ENCODE data around the gene MRPS18B. TPM values are rescaled to one million over a fixed set of nuclear protein-coding genes. Genes with fewer than 3 reads are reported as not detected.
A peak's percentile ranks its signal among the peaks of the same experiment; 100 is the strongest.

The MRPS18B gene
- total RNA-seq, 1 experiment from 2014 or later, result 112 TPM

DNA sequence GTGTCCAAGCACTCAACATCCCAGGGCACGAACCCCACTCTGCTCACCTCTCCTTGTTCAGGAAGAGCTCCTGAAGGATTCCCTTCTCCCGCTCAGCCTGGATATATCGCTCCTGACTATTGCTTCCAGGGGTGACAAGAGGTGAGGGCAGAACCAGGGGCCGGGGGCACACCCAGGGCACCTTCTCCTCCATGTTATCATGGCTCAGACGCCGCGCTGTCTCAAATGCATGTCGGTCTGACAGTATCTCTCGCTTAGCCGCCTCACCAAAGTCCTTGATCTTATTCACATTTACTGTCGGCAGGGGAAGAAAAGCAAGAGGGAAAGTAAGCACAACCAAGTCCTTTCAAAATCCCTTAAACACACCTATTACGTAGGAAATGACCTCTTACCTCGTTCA, 13.7 kb upstream of the MRPS18B start:
- TSS peak; percentile 5 for BruUV-seq (replicated peaks)
- peaks cover 60 to 76% of the 10 kb centered on the region in 2 experiments for H3K36me3 ChIP-seq (ENCODE audit: control insufficient read depth in 1 of 2, insufficient read depth in 2 of 2, low read length in 2 of 2)

More for the DNA sequence above, 13.7 kb upstream of the MRPS18B start:
- POLR2A ChIA-PET, result interaction anchor here (1.5 to 2.3 kb wide), 3 partner anchors 9 to 12 kb away, joined by 4 to 7 read pairs (median 6); no protein-coding TSS in a partner anchor
- Histone ChIP-seq H3K4me1 (ENCODE audit: control insufficient read depth in 1 of 2, insufficient read depth in 2 of 2, low read length in 2 of 2) (peaks cover 0 to under 1% of the 10 kb centered on the region in 2 experiments; a peak in 1 of 4 replicates), H4K20me1 (ENCODE audit: insufficient read depth) (0 out of 2 replicates have a peak, but pooled peaks cover 4% of the 10 kb centered on the region), H3K4me2 (ENCODE audit: low read length) (no peak overlapping the region), H3K9me3 (ENCODE audit: control insufficient read depth in 1 of 2, insufficient read depth in 1 of 2, low read depth in 1 of 2, low read length in 2 of 2) (no peaks in the 10 kb centered on the region), H2AFZ (ENCODE audit: low read depth, low read length, poor library complexity, severe bottlenecking) (no peak overlapping the region), H3K9ac (ENCODE audit: low read length) (no peak overlapping the region), H3K4me3 (replicated peaks in 1 of 2; ENCODE audit: low read depth in 1 of 2, low read length in 2 of 2) (no peak overlapping the region), H3K9me2 (ENCODE audit: insufficient read depth) (no peaks in the 10 kb centered on the region), H3K27ac (ENCODE audit: low read depth, low read length) (no peak overlapping the region), H3K79me2 (ENCODE audit: insufficient read depth, low read length) (peaks cover 27% of the 10 kb centered on the region), H3K27me3 (ENCODE audit: insufficient read depth, low read length) (no peaks in the 10 kb centered on the region)
- TF ChIP-seq, protein P1, sequence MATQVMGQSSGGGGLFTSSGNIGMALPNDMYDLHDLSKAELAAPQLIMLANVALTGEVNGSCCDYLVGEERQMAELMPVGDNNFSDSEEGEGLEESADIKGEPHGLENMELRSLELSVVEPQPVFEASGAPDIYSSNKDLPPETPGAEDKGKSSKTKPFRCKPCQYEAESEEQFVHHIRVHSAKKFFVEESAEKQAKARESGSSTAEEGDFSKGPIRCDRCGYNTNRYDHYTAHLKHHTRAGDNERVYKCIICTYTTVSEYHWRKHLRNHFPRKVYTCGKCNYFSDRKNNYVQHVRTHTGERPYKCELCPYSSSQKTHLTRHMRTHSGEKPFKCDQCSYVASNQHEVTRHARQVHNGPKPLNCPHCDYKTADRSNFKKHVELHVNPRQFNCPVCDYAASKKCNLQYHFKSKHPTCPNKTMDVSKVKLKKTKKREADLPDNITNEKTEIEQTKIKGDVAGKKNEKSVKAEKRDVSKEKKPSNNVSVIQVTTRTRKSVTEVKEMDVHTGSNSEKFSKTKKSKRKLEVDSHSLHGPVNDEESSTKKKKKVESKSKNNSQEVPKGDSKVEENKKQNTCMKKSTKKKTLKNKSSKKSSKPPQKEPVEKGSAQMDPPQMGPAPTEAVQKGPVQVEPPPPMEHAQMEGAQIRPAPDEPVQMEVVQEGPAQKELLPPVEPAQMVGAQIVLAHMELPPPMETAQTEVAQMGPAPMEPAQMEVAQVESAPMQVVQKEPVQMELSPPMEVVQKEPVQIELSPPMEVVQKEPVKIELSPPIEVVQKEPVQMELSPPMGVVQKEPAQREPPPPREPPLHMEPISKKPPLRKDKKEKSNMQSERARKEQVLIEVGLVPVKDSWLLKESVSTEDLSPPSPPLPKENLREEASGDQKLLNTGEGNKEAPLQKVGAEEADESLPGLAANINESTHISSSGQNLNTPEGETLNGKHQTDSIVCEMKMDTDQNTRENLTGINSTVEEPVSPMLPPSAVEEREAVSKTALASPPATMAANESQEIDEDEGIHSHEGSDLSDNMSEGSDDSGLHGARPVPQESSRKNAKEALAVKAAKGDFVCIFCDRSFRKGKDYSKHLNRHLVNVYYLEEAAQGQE (IDR thresholded peaks at IDR 0.05; ENCODE audit: low read depth), result no peak
- TF ChIP-seq ZNF274 (IDR thresholded peaks at IDR 0.05; ENCODE audit: low read depth, low read length) (no peak), POLR2AphosphoS5 (IDR thresholded peaks at IDR 0.05; ENCODE audit: low read depth, low read length) (no peak), YY1 (IDR thresholded peaks at IDR 0.05; ENCODE audit: extremely low read depth, insufficient replicate concordance, low read depth, low read length) (no peak), EZH2 (IDR thresholded peaks at IDR 0.05) (no peak), RAD21 (IDR thresholded peaks at IDR 0.05; ENCODE audit: low read depth) (no peak), JUND (IDR thresholded peaks at IDR 0.05) (no peak), EGR1 (IDR thresholded peaks at IDR 0.05; ENCODE audit: low read depth) (no peak), ELF1 (IDR thresholded peaks at IDR 0.05; ENCODE audit: borderline replicate concordance, low read depth) (no peak), EZH2phosphoT487 (IDR thresholded peaks at IDR 0.05; ENCODE audit: borderline replicate concordance) (no peak), TCF7L2 (IDR thresholded peaks at IDR 0.05; ENCODE audit: borderline replicate concordance, extremely low read depth, insufficient read depth, insufficient read length) (no peak), SP1 (IDR thresholded peaks at IDR 0.05; ENCODE audit: low read depth) (no peak), CEBPB (IDR thresholded peaks at IDR 0.05; ENCODE audit: low read depth) (no peak)
- TF ChIP-seq, protein P2, sequence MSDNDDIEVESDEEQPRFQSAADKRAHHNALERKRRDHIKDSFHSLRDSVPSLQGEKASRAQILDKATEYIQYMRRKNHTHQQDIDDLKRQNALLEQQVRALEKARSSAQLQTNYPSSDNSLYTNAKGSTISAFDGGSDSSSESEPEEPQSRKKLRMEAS (IDR thresholded peaks at IDR 0.05), result no peak
- TF ChIP-seq, protein P3, sequence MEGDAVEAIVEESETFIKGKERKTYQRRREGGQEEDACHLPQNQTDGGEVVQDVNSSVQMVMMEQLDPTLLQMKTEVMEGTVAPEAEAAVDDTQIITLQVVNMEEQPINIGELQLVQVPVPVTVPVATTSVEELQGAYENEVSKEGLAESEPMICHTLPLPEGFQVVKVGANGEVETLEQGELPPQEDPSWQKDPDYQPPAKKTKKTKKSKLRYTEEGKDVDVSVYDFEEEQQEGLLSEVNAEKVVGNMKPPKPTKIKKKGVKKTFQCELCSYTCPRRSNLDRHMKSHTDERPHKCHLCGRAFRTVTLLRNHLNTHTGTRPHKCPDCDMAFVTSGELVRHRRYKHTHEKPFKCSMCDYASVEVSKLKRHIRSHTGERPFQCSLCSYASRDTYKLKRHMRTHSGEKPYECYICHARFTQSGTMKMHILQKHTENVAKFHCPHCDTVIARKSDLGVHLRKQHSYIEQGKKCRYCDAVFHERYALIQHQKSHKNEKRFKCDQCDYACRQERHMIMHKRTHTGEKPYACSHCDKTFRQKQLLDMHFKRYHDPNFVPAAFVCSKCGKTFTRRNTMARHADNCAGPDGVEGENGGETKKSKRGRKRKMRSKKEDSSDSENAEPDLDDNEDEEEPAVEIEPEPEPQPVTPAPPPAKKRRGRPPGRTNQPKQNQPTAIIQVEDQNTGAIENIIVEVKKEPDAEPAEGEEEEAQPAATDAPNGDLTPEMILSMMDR (IDR thresholded peaks at IDR 0.05 in 2 of 3, conservative IDR thresholded peaks at IDR 0.05 in 1 of 3; ENCODE audit: borderline replicate concordance in 1 of 3, insufficient read depth in 1 of 3, low read depth in 2 of 3, low read length in 2 of 3), result no peak
- DNase-seq (ENCODE audit: low read depth, low spot score) (no peak), ATAC-seq (no peak)
- CTCF ChIA-PET, result interaction anchor here (1.2 kb wide), 1 partner anchor 127 kb away, joined by 3 read pairs; no protein-coding TSS in a partner anchor
- intact Hi-C loops (cut with micrococcal nuclease), result no loop called here
- RAD21 ChIA-PET (ENCODE audit: low non-redundant PET in 1 of 2, low total read pairs in 2 of 2, uncharacterized antibody in 2 of 2, unreplicated experiment in 2 of 2), result no interaction called here
